BJ (cell line): ENCODE results near the gene DCP1B. TPM values are rescaled to one million over a fixed set of nuclear protein-coding genes. Genes with fewer than 3 reads are reported as not detected.

ENCODE experiments used
- CTCF ChIA-PET: fragments of 350-600 bp; formaldehyde crosslinking; extraction: SDS; loops from one replicate; lab custom pipeline; 2021; ENCODE audit warnings: antibody characterized with exemption, inconsistent platforms; lab: Yijun Ruan, JAX
- POLR2A ChIA-PET: fragments of 300-600 bp; sonication (Branson Sonifier 250); formaldehyde crosslinking; extraction: SDS; loops from one replicate; lab custom pipeline; 2021; ENCODE audit warnings: antibody characterized with exemption; lab: Charles Lee
- DNase-seq: peaks from one replicate; pipeline ENCODE4 v3.0.0-alpha.2; 2011; ENCODE audit warnings: low read depth
- H3K27me3 ChIP-seq: 2 replicates; pipeline ENCODE4 v1.6.0; 2011; ENCODE audit warnings: low read length; ENCODE audit not compliant: control insufficient read depth, insufficient read depth
- H3K36me3 ChIP-seq: 2 replicates; pipeline ENCODE4 v1.5.1; 2011; ENCODE audit warnings: low read length; ENCODE audit not compliant: control insufficient read depth, insufficient read depth
- H3K4me3 ChIP-seq: 2 replicates; pipeline ENCODE4 v1.5.1; 2011; ENCODE audit warnings: low read depth, mild to moderate bottlenecking, control low read depth, low read length
- polyA plus RNA-seq: library from polyadenylated mRNA; depleted of rRNA; stranded (reverse); fragments of >200 nt; gene quantifications from 2 replicates; pipeline ENCODE4 v1.2.3, GENCODE V29; 2011
- TF ChIP-seq, protein P1 (sequence below): IDR thresholded peaks from 2 replicates; pipeline ENCODE4 v1.5.1; 2011; ENCODE audit warnings: low read depth, mild to moderate bottlenecking, control low read depth, inconsistent platforms, low read length, moderate library complexity; ENCODE audit not compliant: insufficient read depth

DCP1B gene
- polyA plus RNA-seq, 1 experiment: 29.1 TPM

DNA sequence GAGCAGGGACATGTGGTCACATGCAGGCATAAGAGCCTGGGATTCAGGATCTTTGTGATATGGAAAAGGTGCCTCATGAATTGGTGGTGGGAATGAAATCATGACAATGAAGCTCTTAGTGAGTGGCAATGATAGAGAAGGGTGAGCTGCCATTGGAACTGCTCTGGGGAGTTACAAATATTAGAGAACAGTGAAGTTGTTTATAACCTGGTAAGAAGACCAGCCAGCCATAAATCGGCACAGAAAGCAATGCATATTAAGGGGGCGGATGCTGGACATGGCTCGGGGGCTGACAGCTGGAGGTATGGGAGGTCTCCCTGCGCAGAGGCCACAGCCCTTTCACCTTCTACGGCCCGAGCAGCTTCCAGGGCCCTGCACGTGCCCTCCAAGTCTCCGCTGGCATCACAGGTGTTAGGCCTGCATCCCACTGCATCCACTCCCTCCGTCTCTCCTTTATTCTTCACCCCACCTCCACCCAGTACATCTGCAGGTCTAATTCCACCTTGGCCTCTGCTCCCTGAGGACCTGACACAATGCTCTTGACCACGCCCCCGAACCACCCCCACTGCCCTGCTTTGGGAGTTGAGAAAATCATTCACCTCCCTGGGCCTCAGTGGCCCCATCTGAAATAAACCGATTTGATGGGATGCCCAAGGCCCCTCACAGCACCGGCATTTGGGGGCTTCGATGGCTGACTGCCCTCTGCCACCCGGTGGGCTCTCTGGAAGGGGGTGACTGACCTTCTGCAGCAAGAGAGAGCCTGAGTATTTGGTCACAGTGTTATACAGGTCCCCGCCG is 89.9 kb downstream of the DCP1B start:
- no peak for DNase-seq
- TF ChIP-seq, protein P1, sequence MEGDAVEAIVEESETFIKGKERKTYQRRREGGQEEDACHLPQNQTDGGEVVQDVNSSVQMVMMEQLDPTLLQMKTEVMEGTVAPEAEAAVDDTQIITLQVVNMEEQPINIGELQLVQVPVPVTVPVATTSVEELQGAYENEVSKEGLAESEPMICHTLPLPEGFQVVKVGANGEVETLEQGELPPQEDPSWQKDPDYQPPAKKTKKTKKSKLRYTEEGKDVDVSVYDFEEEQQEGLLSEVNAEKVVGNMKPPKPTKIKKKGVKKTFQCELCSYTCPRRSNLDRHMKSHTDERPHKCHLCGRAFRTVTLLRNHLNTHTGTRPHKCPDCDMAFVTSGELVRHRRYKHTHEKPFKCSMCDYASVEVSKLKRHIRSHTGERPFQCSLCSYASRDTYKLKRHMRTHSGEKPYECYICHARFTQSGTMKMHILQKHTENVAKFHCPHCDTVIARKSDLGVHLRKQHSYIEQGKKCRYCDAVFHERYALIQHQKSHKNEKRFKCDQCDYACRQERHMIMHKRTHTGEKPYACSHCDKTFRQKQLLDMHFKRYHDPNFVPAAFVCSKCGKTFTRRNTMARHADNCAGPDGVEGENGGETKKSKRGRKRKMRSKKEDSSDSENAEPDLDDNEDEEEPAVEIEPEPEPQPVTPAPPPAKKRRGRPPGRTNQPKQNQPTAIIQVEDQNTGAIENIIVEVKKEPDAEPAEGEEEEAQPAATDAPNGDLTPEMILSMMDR: no peak
- POLR2A ChIA-PET: no interaction called here
- Histone ChIP-seq H3K36me3 (no peaks in the 10 kb centered on the region), H3K4me3 (no peak overlapping the region), H3K27me3 (peaks cover 9% of the 10 kb centered on the region)
- CTCF ChIA-PET: interaction anchor here (0.9 kb wide), 1 partner anchor 9 kb away, joined by 3 read pairs; no protein-coding TSS in a partner anchor

DNA sequence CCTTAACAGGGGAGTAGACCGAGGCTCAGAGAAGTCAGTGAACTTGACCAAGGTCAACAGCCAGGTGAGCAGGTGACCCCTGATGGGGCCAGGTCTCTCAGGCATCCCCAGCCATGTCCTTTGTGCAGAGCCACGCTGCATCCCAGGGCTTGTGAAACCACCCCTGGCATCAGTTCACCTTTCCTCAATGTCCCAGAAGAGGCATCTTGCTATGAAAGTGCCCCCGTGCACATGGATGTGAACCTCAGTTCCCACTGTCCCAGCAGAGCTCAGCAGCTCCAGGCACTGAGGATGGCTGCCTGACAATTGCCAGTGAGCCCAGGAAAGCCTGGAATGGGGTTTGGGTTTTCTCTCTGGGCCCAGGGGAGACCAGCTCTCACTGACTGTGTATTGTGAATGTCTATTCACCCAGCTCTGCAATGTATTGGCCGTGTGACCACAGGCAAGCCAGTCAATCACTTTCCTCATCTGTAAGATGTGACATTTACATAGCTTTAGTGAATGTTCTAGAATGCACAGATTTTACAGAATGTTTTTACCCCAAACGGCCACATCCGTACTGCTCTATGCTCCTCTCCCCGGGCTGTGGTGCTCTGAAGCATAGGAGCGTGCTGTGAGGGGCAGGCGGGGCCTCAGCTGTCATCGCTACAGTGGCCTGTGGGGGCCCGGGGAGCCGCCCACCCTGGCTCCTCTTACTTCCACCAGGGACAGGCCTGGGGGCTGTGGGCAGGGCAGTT is 90.7 kb downstream of the DCP1B start:
- no peak for DNase-seq
- no peaks in the 10 kb centered on the region for H3K36me3 ChIP-seq
- ChIA-PET CTCF (interaction anchor here (1.2 kb wide), 1 partner anchor 26 kb away, joined by 4 read pairs; no protein-coding TSS in a partner anchor), POLR2A (no interaction called here)
- TF ChIP-seq, protein P1: no peak
- no peak overlapping the region for H3K4me3 ChIP-seq
- peaks cover 7% of the 10 kb centered on the region for H3K27me3 ChIP-seq

DNA sequence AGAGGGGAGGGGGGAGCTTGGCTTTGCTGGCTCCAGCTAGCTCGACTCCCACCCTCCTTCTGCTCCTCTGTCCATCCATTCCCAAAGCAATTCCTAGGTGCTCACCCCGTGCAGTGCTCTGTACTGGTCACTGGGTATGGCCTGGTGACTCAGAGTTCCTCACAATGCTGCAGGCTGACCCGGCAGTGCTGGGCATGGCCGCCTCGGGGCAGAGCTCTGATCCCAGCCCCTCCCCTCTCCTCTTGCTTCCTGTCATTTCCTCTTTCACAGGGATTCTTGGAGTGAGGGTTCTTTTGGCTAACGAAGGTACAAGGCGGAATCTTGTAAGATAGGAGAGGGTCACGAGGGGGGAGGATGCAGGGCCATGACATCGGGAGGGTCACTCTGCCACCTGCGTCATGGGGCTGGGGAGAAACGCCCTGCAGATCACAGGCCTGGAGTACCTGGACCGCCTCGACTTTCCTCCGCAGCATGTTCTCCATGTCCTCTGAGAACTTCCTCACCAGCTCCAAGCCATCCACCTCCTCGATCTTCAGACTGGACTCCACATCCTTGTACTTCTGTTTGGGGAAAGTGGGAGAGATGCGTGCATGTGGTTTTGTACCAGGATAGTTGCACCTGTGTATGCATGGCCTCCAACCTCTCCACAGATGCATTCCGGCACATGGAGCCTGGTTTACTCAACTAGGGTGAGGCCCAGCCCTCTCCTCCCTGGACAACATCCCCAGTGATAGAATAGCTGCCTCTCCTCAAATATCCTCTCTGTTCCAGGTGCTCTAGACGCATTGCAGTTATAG is 91.5 kb downstream of the DCP1B start:
- ChIA-PET POLR2A (no interaction called here), CTCF (interaction anchor here (1.2 kb wide), 1 partner anchor 27 kb away, joined by 4 read pairs; no protein-coding TSS in a partner anchor)
- H3K4me3 ChIP-seq: no peak overlapping the region
- H3K36me3 ChIP-seq: no peaks in the 10 kb centered on the region
- TF ChIP-seq, protein P1: no peak
- H3K27me3 ChIP-seq: peaks cover 6% of the 10 kb centered on the region
- no peak for DNase-seq

DNA sequence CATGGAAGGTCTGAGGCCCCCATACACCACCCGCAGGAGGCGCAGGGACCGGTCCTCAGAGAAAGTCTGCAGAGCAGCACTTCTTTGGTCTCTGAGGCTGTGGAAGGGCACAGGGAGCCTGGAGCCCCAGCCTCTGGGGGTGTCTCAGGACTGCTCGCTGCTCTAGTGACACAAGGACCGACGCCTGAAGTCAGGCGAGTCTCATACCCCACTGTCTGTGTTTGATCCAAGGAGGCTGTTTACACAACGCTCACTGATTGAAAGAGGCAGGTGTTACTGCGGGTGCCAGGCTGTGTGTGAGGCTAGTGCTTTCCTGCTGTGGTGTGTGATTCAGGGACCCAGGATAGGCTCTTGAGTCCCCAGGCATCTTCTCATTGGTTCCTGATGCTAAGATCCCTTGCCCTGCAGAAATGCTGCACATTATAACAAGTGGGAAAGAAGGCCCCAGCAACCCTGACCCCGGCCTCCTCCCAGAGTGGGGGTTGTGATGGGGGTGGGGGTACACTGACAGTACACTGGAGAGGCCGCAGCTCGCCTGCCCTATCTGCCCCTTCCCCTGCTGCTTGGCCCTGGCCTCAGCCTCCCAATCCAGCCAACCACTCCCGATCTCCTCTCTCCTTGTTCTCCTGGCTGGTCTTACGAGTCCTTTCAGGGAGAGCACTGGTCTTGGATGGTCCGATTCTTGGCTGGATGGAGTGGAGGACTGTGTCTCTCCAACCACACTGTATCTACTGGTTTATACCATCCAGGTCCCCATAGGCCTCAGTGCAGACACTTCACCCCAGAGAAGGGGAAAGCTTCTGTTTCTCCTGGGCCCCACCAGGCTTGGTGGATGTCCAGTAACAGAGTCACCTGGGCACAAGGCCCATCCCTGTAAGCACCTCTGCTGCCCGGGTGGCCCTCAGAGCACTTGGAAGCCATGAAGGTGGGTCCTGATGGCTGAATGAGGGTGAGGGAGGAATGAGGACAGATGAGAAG is 92.4 kb downstream of the DCP1B start:
- DNase-seq: no peak
- ChIA-PET CTCF (no interaction called here), POLR2A (no interaction called here)
- Histone ChIP-seq H3K36me3 (no peaks in the 10 kb centered on the region), H3K27me3 (peaks cover 5% of the 10 kb centered on the region), H3K4me3 (no peak overlapping the region)
- TF ChIP-seq, protein P1: no peak
